AG09309 (cell line): ENCODE results near the gene VIPR1.

Source experiments
- DNase-seq: peaks from one replicate; pipeline ENCODE4 v3.0.0-alpha.2; 2010; ENCODE audit warnings: low read depth
- H3K4me3 ChIP-seq: 2 replicates; pipeline ENCODE4 v1.5.1; 2011; ENCODE audit warnings: mild to moderate bottlenecking, low read depth, low read length, moderate library complexity; ENCODE audit not compliant: control insufficient read depth
- CTCF ChIP-seq: IDR thresholded peaks from 2 replicates; pipeline ENCODE4 v1.5.1; 2011; ENCODE audit warnings: mild to moderate bottlenecking, low read depth, low read length, inconsistent platforms; ENCODE audit not compliant: insufficient read depth, control insufficient read depth; ENCODE audit errors: missing control alignments

Gene VIPR1

GRCh38 chr3:42544492-42545283 lies 42.2 kb downstream of the VIPR1 start:
- DNase-seq: no peak
- no peak overlapping the region for H3K4me3 ChIP-seq
- peak; percentile 6 for TF ChIP-seq CTCF

GRCh38 chr3:42545284-42545900 lies 42.9 kb downstream of the VIPR1 start:
- no peak for TF ChIP-seq CTCF
- no peak overlapping the region for H3K4me3 ChIP-seq
- DNase-seq: no peak

- TF ChIP-seq CTCF: no peak
- no peak overlapping the region for H3K4me3 ChIP-seq
- DNase-seq: no peak
Measured at GRCh38 chr3:42546691-42547213, 44.3 kb downstream of the VIPR1 start.

GRCh38 chr3:42547401-42547945 lies 45.0 kb downstream of the VIPR1 start:
- peak; percentile 3 for DNase-seq

GRCh38 chr3:42549131-42549530 lies 46.7 kb downstream of the VIPR1 start:
- TF ChIP-seq CTCF: no peak
- no peak for DNase-seq
- no peak overlapping the region for H3K4me3 ChIP-seq

More at GRCh38 chr3:42547401-42547945, 45.0 kb downstream of the VIPR1 start:
- H3K4me3 ChIP-seq: no peak overlapping the region
- peak; percentile 97 for TF ChIP-seq CTCF

- no peak overlapping the region for H3K4me3 ChIP-seq
- no peak for DNase-seq
- no peak for TF ChIP-seq CTCF
Measured at GRCh38 chr3:42550250-42550649, 47.8 kb downstream of the VIPR1 start.
